ENCODE data around the gene MYO5C. TPM values are rescaled to one million over a fixed set of nuclear protein-coding genes. Genes with fewer than 3 reads are reported as not detected.

The MYO5C gene
- total and polyA plus RNA-seq, 2 of the 8 experiments (the other 6 are each of a cell fraction or from before 2014, with no cell fraction given) = 8.2 to 26.7 TPM

DNA sequence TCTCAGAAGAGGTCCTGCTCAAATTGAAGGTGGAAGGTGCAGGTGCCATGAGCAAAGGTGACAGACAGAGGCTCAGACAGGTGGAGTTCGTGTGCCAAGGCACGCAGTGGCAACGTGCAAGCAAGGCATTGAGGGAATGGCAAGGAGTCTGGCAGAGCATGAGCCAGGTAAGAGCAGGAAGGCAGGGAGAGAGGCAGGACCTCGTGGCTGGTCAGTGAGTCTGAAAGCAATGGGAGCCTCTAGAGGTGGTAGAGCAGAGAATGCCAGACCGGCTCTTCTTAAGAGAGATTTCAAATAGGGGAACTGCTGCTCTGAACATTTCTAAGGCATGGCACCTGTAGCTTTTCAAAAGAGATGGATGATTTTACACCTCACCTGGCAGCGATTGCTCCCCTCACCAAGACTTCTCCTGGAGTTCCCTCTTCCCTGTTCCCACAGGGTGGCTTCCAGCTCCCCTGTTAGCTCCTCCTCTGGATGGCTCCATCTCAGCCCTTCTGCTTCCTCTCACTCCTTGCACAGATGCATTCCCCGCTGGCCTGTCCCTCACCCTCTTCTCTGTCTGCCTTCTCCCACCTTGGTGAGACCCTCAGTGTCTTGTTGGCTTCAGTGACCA lies 2.7 kb downstream of the MYO5C start:
- Histone ChIP-seq H3K18ac (ENCODE audit: extremely low read depth, low read length) (no peak overlapping the region), H2BK12ac (ENCODE audit: low read depth, low read length) (peak overlapping the region; percentile 32; the same call in 1 of the 2 replicates), H4K5ac (ENCODE audit: insufficient read length, low read depth, low read length) (no peak overlapping the region), H3K4me2 (ENCODE audit: insufficient read depth in 1 of 2, low read depth in 2 of 2, low read length in 2 of 2) (no peak overlapping the region), H3K79me1 (ENCODE audit: low read depth, low read length) (peaks cover 12% of the 10 kb centered on the region; the same call in 1 of the 2 replicates), H4K91ac (replicated peaks; ENCODE audit: insufficient read length, low read length) (no peak overlapping the region), H3K79me2 (ENCODE audit: control insufficient read depth in 1 of 2, insufficient read depth in 2 of 2, low read length in 2 of 2) (peaks cover 0 to 16% of the 10 kb centered on the region in 2 experiments; a peak in 1 of 4 replicates), H3K36me3 (ENCODE audit: control insufficient read depth in 2 of 4, insufficient read depth in 4 of 4, low read length in 3 of 4) (peaks cover 0 to 8% (median 0%) of the 10 kb centered on the region in 4 experiments; a peak in 3 of 8 replicates), H3K23me2 (ENCODE audit: low read depth, low read length) (peaks cover 3% of the 10 kb centered on the region; the same call in 1 of the 2 replicates), H2BK15ac (ENCODE audit: low read length) (no peak overlapping the region), H3K4me3 (ENCODE audit: extremely low read depth in 1 of 4, insufficient read depth in 2 of 4, low read depth in 3 of 4, low read length in 4 of 4) (no peak overlapping the region), H4K20me1 (replicated peaks in 1 of 2; ENCODE audit: control insufficient read depth in 1 of 2, insufficient read depth in 2 of 2, low read length in 2 of 2) (peaks cover 0 to 2% of the 10 kb centered on the region in 2 experiments), H3K27me3 (replicated peaks in 1 of 4; ENCODE audit: control insufficient read depth in 3 of 4, extremely low read depth in 1 of 4, insufficient read depth in 3 of 4, low read length in 3 of 4) (no peaks in the 10 kb centered on the region), H3K9ac (replicated peaks in 1 of 4; ENCODE audit: extremely low read depth in 1 of 4, low read depth in 3 of 4, low read length in 3 of 4) (no peak overlapping the region), H3K14ac (ENCODE audit: insufficient read length) (no peak overlapping the region), H2AFZ (ENCODE audit: low read length) (no peak overlapping the region), H2BK120ac (replicated peaks; ENCODE audit: low read depth, low read length) (no peak overlapping the region), H3K23ac (ENCODE audit: insufficient read length) (no peak overlapping the region), H3K4me1 (replicated peaks in 1 of 4; ENCODE audit: control insufficient read depth in 3 of 4, insufficient read depth in 4 of 4, low read length in 3 of 4) (peaks cover 2 to 8% (median 3%) of the 10 kb centered on the region in 4 experiments; a peak in 3 of 7 replicates), H3K56ac (replicated peaks; ENCODE audit: insufficient read length, low read depth, low read length) (no peak overlapping the region), H3K9me3 (ENCODE audit: insufficient read depth in 2 of 2, low read depth in 1 of 2, low read length in 1 of 2) (no peaks in the 10 kb centered on the region), H4K8ac (ENCODE audit: extremely low read depth, insufficient read depth, low read length) (no peak overlapping the region), H2AK5ac (ENCODE audit: low read depth, low read length) (no peak overlapping the region), H2BK20ac (ENCODE audit: low read length) (no peak overlapping the region), H3K4ac (replicated peaks; ENCODE audit: insufficient read length, low read depth, low read length) (no peak overlapping the region), H2BK5ac (ENCODE audit: low read depth, low read length) (no peak overlapping the region; the same call in 1 of the 2 replicates), H3K27ac (ENCODE audit: low read depth, low read length) (0 out of 2 replicates have a peak overlapping the region, but pooled peaks have one; percentile 11)
- CTCF ChIA-PET (ENCODE audit: partially characterized antibody) = interaction anchor here (1.2 kb wide), 1 partner anchor 39 kb away, joined by 3 read pairs; no protein-coding TSS in a partner anchor
- 88% methylated on average over 7 of the region's 7 CpGs; no CpG with 5 or more reads in 1 of the 2 experiments for WGBS, 2 experiments (ENCODE audit: extremely low coverage in 1 of 2, insufficient coverage in 1 of 2, insufficient read length in 1 of 2, insufficient replicate concordance in 2 of 2, low coverage in 1 of 2, low lambda C conversion rate in 2 of 2, missing lambda C conversion rate in 1 of 2)
- no peak for DNase-seq (ENCODE audit: low read depth in 1 of 2, low spot score in 2 of 2)
- no peak for FAIRE-seq
- POLR2A ChIA-PET (ENCODE audit: partially characterized antibody) = interaction anchor here (0.9 to 1.2 kb wide), 2 partner anchors 10 to 35 kb away, joined by 3 to 4 read pairs; no protein-coding TSS in a partner anchor
- TF ChIP-seq JUND (IDR thresholded peaks at IDR 0.05; ENCODE audit: low read length) (no peak), SP4 (IDR thresholded peaks at IDR 0.05; ENCODE audit: low read length) (no peak), KDM4A (IDR thresholded peaks at IDR 0.05; ENCODE audit: low read depth, low read length, severe bottlenecking) (no peak), TAF1 (IDR thresholded peaks at IDR 0.05; ENCODE audit: low read depth, low read length) (no peak), CTBP2 (IDR thresholded peaks at IDR 0.05; ENCODE audit: borderline replicate concordance, insufficient read depth, insufficient read length, low read length) (no peak), SUZ12 (IDR thresholded peaks at IDR 0.05; ENCODE audit: low read length) (no peak), EGR1 (IDR thresholded peaks at IDR 0.05; ENCODE audit: borderline replicate concordance, low read depth, low read length) (no peak), TBP (IDR thresholded peaks at IDR 0.05; ENCODE audit: low read depth, low read length) (no peak), SP2 (IDR thresholded peaks at IDR 0.05; ENCODE audit: low read length) (no peak), EP300 (IDR thresholded peaks at IDR 0.05; ENCODE audit: borderline replicate concordance in 1 of 2, low read depth in 2 of 2, low read length in 2 of 2) (no peak)
- TF ChIP-seq, protein P1, sequence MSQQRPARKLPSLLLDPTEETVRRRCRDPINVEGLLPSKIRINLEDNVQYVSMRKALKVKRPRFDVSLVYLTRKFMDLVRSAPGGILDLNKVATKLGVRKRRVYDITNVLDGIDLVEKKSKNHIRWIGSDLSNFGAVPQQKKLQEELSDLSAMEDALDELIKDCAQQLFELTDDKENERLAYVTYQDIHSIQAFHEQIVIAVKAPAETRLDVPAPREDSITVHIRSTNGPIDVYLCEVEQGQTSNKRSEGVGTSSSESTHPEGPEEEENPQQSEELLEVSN (IDR thresholded peaks at IDR 0.05) = no peak

All from H1 (cell line).